Limb (tissue), 2 donors: ENCODE results near the gene HTRA3.

Source experiments
- DNase-seq, 2 donors: peaks; one replicate each; pipeline ENCODE4 v3.0.0-alpha.2; 2016; ENCODE audit errors: extremely low spot score in 2 of 2

The HTRA3 gene

GRCh38 chr4:8355306-8355705 lies 85.8 kb downstream of the HTRA3 start:
- no peak for DNase-seq

GRCh38 chr4:8355864-8356565 lies 86.5 kb downstream of the HTRA3 start:
- DNase-seq: peak in 1 of 2 donors; percentile 20
